DMS79 (cell line): ENCODE results near the gene VAMP4.
"Not testable (repeated sequence)": the region's sequence is repeated elsewhere in the genome, so short reads cannot be mapped to it uniquely, and the experiment has no call there.

Experiments used
- DNase-seq: peaks from one replicate; lab custom pipeline; 2025; lab: John Stamatoyannopoulos, UW

VAMP4 gene

DNA sequence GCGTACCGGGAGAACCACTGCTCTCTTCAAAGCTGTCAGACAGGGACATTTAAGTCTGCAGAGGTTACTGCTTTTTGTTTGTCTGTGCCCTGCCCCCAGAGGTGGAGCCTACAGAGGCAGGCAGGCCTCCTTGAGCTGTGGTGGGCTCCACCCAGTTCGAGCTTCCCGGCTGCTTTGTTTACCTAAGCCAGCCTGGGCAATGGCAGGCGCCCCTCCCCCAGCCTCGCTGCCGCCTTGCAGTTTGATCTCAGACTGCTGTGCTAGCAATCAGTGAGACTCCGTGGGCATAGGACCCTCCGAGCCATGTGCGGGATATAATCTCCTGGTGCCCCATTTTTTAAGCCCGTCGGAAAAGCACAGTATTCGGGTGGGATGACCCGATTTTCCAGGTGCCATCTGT lies 46.1 kb downstream of the VAMP4 start:
- not testable (repeated sequence) for DNase-seq

DNA sequence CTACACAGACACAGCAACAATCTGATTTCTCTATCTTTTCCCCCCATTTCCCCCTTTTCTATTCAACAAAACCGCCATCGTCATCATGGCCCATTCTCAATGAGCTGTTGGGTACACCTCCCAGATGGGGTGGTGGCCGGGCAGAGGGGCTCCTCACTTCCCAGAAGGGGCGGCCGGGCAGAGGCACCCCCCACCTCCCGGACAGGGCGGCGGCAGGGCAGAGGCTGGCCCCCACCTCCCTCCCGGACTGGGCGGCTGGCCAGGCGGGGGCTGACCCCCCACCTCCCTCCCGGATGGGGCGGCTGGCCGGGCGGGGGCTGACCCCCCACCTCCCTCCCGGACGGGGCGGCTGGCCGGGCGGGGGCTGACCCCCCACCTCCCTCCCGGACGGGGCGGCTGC lies 48.3 kb downstream of the VAMP4 start:
- not testable (repeated sequence) for DNase-seq

GRCh38 chr1:171683870-171684269 lies 58.0 kb downstream of the VAMP4 start:
- no peak for DNase-seq

- no peak for DNase-seq
Measured at GRCh38 chr1:171680339-171680738, 61.5 kb downstream of the VAMP4 start.

GRCh38 chr1:171676823-171677222 lies 65.0 kb downstream of the VAMP4 start:
- no peak for DNase-seq

DNA sequence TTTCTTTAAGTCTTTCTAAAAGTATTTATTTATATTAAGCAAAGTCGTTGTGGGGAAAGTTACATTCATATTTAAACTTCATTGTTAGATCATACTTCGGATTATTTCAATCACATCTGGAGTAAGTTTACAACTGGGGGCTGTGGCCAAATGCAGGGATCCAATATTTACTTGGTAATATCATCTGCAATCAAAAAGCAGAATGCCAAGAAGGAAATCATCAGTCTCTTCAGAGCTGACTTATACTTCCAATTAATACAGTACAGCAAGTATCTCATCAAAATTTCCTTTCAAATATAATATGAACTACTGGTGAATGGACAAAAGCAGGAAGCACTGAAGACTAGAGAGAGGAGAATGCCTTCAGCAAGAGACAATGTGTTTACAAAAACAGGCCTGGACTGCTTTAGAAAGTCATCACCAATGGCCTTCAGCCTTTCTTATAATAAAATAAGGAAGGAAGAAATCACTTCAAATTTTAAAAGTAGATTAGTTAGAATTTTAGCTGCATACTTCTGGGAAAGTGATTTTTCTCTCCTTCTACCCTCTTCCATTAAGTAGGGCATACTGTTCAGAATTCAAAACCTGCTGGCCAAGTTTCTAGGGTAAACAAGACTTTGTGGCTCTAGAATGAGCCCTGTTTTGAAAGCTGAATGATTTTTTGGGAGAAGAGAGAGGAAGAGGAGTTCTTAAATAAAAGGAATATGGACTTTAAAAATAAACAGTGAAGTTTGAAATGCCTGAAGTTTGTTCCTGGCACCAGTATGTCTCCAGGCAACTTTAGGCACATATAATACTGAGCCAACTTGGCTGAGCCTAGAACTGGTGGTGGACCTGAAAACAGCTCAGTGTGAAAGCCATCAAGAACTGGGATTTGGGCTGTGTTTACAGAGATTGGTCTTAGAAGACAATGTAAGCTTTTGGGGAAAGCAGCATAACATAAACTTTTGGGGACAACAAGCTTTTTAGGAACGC lies 67.1 kb downstream of the VAMP4 start:
- DNase-seq, result no peak

- no peak for DNase-seq
Measured at GRCh38 chr1:171670739-171671138, 71.1 kb downstream of the VAMP4 start.

- DNase-seq, result no peak
Measured at GRCh38 chr1:171668372-171668771, 73.5 kb downstream of the VAMP4 start.

- DNase-seq, result no peak
Measured at GRCh38 chr1:171666114-171666769, 75.6 kb downstream of the VAMP4 start.

DNA sequence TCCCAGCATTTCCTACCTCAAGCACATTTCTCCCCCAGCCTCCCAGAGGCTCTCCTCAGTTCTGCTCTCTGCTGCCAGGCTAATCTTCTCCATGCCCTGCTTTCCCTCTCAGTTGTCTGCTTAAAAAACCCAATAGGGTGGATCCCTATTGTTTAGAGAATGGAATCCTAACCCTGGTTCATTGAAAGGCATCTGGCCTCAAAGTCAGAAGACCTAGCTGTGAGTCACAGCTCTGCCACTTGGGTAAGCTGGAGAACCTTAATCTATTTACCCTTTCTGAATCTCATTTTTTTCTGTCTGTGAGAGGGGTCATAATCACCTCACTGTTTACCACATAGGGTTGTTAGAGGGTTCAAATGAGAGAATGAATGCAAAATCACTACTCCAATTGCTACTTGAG lies 76.9 kb downstream of the VAMP4 start:
- no peak for DNase-seq

DNA sequence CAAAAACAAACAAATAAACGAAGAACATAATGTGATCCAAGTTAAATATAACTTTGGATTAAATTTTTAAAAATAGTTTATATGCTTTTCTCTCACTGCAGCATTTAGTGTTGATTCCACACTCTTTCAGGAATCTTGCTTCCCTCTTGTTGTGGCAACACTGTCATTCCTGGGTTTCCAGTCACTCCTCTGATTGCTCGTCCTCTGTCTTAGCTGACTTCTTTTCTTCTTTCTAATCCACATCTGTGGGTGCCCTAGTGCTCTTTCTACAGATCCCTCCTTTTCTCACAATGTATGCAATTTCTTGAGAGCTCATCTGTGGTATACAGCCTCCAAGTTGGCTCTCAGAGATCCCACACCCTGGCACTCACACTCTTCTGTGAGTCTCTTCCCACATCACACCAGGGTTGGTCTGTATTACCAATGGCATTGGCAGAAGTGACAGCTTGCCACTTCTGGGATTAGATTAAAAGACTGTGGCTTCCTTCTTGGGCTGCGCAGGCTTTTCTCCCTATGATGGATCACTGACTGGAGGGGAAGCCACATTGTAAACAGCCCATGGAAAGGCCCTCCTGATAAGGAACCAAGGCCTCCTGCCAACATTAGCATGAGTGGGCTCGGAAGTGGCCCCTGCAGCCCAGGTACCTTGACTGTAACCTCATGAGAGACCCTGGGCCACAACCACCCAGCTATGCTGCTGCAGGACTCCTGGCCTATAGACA lies 77.8 kb downstream of the VAMP4 start:
- no peak for DNase-seq

DNA sequence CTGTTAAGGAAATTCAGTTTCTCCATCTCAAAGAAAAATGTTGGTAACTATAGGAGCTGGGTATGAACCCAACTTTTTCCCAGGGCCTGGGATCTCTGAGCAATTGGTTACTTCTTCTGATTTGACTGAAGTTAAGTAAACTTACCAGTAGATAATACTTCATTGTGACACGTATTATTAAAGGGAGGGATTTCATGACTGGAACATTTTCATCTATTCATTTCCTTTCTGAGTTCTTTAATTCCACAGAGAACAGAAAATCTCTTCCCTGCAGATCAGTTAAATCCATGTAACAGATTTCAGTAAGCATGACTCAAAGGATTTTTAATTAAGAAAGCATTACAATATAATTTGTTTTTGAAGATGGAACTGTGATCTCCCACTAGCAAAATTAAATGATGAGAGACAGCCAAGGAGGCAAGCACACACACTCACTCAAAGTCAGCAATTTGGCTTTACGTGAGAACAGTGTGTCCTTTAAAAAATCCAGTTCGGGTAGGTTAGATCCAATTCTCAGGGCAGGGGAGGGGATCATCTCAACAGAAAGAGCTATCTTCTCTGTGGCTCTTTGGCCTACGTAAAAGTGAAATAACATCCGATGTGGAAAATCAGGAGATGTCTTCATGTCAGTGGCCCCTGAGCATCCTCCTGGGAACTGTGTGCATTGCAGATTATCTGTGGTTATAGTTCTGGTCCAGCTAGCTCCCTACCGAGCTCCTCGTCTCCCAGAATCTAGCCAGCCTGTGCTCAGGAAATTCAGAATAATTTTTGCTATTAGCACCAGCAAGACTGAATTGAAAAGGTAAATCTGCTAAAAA lies 78.6 kb downstream of the VAMP4 start:
- no peak for DNase-seq

GRCh38 chr1:171661076-171661650 lies 80.7 kb downstream of the VAMP4 start:
- DNase-seq, result no peak

DNA sequence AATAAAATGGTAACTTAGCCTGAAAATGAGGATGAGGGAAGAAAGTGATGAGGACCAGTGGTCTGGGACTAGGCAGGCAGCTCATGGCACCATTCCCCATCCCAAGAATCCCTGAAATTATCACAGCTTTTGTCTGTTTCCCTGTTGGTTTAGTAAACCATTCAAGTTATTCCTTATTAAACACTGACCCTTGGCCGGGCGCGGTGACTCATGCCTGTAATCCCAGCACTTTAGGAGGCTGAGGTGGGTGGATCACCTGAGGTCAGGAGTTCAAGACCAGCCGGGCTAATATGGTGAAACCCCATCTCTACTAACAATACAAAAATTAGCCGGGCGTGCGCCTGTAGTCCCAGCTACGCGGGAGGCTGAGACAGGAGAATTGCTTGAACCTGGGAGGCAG lies 85.7 kb downstream of the VAMP4 start:
- DNase-seq, result not testable (repeated sequence)

GRCh38 chr1:171655746-171656116 lies 86.1 kb downstream of the VAMP4 start:
- no peak for DNase-seq

GRCh38 chr1:171654942-171655745 lies 86.7 kb downstream of the VAMP4 start:
- DNase-seq, result no peak

GRCh38 chr1:171654201-171654941 lies 87.5 kb downstream of the VAMP4 start:
- no peak for DNase-seq

- no peak for DNase-seq
Measured at GRCh38 chr1:171653796-171654195, 88.1 kb downstream of the VAMP4 start.

DNA sequence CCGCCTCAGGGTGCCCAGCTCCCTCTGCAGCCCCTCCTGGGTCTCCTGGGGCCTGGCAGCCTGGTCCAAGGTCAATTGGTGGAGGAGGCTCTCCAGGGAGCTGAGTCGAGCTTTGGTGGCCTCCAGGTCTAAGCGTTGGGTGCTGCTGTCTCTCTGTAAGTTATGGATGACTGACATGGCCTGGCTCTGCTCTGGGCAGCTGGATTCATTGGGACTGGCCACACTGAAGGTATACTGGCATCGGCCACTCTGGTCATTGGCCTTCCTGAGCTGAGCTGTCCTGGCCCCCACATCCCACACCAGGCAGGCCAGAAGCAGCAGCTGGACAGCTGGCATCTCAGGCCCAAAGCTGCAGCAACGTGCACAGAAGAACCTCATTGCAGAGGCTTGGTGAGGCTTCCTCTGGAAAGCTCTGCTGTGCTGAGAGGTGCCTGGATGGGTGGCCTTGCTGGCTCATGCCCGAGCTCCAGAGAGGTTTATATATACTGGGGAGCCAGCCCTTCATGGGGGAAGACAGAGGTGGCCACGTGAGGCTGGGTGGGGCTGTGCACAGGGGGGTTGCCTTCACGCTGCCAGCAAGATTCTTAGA lies 89.5 kb downstream of the VAMP4 start, which contains the start of gene MYOC:
Gene MYOC (minus strand): TSS at position 455 of the 589 bp plus-strand sequence. CDS start 77 bp downstream, at position 378.
- DNase-seq, result no peak
